GM18870 (cell line): ENCODE measurements around the gene HCN1.

Source experiments
- ATAC-seq: cut with Tn5 transposase; IDR thresholded peaks from one replicate; pipeline ENCODE4 v1.9.1; 2021; ENCODE audit warnings: moderate library complexity; ENCODE audit not compliant: unreplicated experiment

The HCN1 gene

DNA sequence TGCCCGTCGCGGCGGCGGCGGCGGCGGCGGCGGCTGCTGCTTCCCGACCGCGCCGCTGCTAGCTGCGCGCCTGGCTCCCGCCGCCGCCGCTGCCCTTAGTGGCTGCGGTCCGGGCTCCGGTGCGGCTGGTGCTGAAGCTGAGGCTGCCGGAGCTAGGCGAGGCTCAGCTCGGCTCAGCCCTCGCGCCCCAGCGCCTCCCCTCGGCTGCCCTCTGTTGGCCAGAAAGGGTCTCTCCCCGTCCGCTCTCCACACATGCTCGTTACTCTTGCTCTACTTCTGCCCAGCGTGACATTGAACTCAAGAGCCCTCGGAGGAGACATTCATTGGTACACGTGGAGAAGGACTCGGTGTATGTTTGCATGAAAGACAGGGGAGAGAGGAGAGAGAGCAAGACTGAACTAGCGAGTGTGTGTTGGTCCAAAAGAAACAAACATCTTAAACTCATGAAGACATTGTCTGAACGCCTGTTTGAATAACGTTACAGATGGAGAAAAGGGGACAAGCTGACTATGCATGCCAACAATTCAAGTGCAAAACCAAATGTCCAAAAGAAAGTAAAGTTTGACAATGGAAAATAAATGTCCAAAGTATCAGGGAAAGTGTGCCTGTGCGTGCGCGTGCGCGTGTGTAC, at the start of gene HCN1:
Gene HCN1 (minus strand): TSS at position 175 of the 631 bp plus-strand sequence.
- ATAC-seq = no peak

DNA sequence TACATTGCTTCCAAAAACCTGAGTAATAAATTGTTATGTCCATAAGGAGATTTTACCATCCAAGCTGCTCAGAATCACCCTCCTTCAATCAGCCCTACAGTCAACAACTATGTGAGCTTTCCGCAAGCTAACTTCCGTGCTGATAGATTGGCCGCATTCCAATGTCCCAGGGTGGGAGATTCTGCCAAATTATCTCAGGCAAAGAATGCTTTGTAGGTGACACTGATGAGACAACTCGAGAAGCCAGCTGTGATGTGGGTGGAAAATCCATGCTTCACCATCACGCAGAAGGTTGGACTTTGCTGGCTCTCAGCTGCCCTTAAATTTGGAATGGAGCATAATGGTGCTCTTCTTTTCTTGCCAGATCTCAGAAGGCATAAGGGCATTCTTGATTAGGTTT, 44.9 kb upstream of the HCN1 start:
- no peak for ATAC-seq

DNA sequence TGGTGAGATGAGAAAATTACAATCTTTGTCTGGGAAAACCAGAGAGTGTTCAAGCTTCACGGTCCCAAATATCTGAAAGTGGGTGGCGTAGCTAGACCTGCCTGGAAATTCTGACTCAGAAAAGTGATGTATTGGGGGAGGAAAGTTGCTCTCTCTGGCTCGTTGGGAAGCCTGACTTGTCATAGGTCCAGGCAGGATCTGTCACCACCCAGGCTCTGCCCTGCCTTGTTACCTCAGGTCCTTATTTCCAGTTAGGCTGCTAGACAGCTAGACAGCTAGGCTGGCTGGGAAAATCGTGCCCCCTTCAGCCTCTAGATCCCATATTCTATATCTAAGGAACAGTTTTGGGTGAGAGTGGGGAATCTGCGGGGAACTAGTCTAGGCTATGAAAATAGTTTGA, 41.0 kb upstream of the HCN1 start:
- no peak for ATAC-seq

DNA sequence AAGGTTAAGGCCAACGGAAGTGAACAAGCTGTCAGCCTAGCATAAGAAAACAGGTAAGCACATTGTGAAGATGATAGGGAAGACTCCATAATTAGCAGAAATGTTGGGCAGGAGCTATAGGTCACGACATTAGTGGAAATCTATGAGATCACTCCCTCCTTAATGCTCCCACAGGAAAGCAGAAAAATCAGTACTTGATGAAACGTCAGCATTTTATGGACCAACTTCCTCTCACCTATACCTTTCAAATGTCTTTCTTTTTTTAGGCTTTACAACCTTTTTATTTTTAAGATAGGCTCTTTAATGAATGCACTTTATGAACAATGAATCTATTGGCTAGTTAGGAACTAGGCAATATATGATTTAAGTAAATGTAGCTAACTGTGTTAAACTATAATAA, 29.4 kb upstream of the HCN1 start:
- no peak for ATAC-seq

DNA sequence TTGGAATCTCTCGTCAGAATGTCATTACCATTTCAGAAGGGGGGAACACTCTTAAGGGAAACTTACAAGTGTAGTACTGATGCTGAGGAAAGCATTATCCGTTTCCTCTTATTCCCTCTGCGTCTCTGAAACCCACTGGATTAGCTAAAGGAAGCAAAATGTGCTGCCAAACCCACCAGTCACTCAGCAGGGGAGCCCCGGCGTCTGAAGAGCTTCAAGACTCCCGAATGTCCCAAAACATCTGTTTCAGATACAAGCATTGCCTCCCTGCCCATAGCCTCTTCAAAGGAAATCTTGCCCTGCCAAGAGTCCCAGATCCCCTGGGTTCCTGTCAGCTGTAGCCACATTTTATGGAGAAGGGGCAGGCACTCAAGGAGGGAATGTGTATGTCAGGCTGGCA, 1.0 kb upstream of the HCN1 start:
- ATAC-seq = no peak

DNA sequence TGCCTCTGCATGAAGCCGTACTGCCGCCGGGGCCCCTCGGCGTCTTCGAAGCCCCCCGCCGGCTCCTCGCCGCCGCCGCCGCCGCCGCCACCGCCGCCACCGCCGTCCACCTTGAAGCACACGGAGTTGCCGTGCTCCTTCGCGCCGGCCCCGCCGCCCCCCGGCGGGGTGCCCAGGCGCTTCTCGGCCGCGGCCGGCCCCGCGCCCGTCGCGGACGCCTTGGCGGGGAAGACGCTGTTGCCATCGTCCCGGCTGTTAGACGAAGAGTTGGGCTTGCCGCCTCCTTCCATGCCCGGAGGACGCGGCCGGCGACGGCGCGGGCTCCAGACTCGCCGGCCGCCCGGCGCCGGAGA, 400 bp downstream of the HCN1 start:
- ATAC-seq = no peak

DNA sequence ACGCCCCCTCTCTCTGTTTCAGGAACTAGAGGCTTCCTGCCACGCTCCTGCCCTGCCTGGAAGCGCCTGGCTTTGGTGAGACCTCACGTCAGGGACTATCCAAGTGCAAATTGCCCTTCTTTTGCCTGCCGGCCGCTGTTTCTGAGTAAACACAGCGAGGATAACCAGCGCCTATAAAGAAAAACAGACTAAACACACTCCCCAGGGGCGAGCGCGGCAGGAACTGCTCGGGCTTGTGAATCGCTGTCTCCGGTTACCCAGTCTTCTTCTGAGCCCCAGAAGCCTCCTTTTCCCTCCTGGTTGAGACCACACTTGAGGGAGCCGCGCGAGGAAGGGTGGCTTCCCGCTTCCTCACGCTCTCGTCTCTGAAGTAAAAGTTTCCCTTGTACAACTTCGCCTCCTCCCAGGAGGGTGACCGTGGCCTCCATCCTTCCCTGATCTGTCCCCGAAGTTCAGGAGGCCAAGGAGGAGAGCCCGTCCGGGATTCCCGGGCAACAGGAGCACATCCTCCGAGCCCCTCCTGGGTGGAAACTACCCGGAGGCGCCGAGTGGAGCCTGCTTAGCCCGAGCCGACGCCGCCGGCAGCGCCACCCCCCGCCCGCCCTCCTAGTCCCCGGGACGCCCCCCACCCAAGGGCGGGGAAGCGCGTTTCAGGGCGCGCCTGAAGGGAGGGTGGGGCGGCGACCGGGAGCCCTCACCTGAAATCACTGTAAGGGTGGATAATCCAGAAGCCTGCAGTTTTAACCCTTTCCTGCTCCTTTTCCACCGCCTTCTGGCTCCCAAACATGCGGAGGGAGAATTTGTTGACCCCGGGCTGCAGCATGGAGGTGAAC, 993 bp downstream of the HCN1 start:
- no peak for ATAC-seq

DNA sequence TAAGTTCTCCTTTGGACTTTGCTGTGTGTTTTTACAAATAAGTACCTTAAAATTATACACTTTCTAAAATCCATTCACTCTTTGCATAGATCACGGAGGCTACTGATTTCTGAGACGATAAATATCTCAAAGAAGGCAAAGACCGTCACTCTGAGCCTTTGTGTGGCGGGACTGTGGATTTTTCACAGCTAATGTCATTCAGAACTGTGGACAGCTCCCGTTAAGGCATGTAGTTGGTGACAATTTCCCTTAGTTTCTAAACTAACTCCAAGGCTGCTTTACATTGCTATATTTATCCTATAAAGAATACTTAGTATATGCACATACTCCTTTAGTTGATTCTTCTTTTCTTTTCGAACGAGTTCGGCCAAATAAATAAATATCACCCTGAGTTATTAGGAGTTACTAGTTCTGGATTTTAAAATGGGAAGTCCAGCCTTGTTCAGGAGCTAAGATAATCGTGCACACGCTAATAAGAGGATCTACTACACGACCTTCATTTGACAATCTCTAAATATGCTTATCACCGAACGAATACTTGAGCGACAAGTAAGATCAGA, 1.8 kb downstream of the HCN1 start:
- ATAC-seq = no peak

DNA sequence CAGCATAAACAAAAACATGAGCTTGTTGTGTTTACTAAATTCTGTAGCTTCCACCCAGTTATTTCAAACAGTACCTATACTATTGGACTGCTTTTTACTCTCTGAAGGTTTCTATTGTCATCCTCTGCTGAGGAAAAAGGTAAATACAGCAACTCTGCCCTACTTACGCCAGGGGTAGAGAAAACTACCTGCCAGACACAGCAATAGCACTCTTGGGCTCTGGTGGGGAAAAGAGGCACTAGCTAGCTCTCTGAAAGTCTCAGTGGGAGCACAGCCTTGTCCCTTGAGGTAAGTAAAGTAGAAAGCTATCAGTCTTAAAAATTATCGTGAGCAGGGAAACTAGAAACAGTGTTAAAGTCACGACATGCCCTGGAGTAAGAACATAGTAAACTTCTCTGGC, 3.7 kb downstream of the HCN1 start:
- no peak for ATAC-seq

DNA sequence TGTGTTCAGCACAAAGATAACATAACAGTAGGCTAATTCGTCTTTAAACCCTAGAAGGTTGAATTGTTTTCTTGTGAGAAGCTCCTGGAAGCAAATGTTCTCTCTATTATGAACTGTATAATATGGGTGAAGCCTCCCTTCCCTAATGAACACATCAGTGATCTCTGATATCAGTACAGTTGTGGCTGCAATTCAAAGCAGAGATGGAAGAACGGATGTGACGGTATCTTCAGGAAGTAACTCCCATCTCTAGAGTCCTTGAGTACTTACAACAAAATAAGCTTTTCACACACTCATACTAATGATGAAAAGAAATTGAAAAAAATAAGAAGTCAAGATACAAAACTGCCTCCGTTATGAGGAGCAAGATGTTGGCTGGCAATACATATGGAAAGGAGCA, 4.5 kb downstream of the HCN1 start:
- no peak for ATAC-seq

DNA sequence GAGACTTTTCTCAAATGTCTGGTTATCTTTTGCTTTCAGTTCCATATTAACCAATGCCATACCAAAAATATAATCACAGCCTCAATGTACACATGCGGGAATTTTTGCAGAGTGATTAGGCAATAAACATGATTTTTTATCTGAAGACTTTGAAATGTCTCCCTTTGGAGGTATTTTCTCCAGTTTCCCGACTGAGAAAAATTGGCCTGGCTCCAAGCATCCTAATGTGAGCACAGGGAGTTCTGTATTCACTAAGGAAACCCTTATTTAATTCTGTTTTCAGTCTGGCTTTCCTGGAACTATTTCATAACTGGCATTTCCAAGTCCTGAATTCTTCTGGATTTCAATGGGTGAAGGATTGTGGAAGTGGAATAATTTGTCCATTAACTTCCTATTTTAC, 8.5 kb downstream of the HCN1 start:
- ATAC-seq = no peak

DNA sequence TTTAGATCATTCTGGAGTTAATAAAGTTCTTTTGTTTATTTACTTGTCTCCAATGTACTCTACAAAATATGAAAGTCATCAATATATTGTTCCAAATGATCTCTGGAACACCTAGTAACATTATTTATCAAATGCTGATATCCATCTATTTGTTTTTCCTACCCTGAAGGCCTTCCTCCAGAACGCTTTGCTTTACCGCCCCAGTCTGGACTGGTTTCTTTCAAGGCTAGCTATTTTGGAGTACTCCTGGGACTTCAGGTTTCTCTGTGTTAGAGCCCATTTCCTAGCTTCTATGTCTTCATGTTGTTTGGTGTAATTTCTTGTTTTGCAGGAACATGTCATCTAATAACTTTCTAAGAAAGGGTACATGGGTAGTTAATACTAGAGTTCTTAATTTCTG, 9.6 kb downstream of the HCN1 start:
- no peak for ATAC-seq

DNA sequence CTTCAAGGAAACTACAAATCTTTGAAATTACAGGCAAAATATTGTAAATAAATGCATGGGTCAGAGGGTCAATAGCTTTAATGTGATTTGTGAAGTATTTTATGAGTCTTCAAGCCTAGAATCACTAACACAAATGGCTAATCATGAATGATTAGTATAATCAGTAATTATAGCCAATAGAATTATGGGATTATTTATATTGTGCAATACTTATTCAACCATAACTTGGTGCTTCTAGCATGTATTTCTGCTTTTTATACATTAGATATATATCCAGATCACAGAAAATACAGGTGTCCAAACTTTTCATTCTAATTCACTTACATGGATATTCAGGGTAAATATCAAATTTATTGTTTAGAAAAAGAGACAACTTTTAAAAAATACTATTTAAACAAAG, 12.1 kb downstream of the HCN1 start:
- no peak for ATAC-seq

DNA sequence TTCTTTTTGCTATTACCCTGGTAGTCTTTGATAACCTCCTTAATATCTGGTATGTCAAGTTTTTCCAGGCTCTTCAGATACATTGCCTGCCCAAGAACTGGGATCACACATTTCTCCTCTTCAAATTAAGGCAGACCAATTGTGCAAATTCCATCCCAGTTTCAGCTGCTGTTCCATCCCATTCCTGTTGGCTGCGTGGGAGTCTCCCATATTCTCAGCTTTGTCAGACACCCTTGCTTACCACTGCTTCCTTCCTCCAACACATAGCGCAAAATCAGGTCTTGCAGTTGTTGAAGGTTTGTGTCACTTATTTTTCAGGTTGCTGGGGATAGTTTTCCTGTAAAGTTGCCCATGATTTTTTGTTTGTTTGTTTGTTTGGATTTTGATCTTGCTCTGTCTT, 15.2 kb downstream of the HCN1 start:
- ATAC-seq = no peak

DNA sequence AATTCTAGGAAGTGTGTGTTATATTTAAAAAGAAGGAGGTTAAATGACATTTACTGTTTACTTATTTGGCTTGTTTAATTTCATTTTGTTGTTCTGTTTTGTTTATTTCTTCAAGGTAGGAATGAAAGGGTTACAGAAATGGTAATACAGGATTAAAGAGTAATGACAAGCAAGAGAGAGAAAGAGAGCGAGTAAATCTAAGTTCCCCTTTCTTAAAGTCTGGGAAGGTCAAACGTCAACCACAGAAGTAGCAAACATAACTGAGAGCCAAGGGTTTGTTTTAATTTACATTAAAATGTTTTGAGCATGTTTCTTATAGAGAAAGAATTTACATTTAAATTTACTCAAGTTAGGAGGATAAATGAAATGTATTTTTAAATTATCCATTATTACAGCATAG, 18.7 kb downstream of the HCN1 start:
- ATAC-seq = no peak

DNA sequence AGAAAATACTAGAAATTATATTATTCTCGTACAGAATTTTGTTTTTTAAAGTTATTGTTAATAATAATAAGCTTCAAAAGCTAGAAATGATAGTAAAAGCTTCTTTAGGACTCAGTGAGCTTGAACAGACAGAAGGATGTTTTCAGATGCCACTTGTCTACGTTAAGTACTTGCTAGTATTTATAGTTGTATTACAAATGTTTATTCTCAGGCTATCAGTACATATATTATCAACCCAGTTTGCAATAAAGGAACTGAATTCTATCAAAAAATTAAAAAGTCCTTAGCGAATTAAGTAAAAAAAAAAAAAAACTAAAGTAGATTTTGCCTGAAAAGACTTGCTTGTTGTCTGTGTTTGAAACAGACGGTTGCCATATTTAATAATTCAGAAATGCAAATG, 23.9 kb downstream of the HCN1 start:
- ATAC-seq = no peak

DNA sequence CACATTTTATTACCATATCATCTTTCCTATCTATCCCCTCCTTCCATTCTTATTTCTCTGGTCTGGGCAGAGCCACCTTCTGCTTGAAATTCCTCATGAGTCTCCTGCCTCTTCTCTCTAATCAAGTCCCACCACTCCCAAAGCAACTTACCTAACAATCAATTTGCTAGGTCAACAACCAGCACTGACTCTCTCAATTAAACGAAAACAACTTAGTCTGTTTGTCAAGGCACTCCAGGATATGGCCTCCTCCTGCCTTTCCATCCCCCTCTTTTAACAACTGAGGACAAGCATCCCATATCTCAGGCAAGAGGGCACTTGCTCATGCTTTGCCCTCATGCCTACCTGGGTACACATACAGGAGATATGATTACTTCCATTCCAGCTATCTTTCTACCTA, 47.4 kb downstream of the HCN1 start:
- no peak for ATAC-seq

DNA sequence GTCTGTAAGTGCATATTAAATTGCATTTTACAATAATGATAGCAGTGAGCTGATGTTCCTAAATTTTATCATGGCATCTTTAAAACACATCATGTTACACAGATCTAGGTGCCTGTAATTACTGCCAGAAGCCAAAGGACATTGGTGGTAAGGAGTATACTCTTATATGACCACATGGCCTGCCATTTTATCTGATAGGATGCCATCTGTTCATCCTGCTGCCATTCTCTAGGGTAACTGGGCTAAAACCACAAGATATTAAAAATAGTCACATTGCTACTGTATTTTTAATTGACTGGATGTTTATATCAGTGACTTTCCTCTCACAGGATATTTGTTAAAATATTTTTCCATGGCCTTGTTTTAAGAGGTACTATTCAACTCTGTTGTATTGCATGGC, 53.1 kb downstream of the HCN1 start:
- ATAC-seq = no peak

DNA sequence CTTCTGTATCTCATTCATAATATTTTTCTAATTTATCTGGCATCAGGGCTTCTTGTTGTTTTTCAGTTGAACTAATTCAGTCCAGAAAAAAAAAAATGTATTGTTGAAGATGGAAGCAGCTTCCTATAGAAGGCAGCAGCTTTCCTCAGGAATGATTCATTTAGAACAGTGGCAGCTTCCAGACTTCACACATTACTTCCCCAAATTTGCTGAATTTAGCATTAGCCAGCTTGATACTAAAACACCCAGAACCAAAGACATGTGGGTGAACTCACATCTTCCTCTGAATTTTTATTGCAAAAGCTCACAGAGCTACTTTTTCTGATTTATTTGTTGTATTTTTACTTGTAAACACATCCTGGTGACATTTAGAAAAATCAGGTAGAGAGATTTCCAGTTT, 53.8 kb downstream of the HCN1 start:
- ATAC-seq = no peak

DNA sequence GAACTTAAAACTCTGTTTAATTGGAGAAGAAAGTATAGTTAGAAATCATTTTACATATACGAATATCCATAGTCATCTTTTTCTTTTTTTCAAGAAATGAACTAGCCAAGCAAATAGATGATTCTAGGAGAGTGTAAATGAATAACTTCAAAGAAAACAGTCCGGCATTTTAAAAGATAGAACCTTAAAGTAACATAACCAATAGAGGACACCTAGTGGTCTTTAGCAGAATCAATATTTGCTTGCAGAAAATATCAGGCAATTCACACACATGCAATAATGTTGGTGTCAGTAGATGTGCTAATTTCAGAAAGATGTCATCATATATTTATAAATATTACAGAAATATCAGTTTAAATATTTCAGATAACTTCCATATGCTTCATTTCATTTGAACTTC, 57.1 kb downstream of the HCN1 start:
- no peak for ATAC-seq

DNA sequence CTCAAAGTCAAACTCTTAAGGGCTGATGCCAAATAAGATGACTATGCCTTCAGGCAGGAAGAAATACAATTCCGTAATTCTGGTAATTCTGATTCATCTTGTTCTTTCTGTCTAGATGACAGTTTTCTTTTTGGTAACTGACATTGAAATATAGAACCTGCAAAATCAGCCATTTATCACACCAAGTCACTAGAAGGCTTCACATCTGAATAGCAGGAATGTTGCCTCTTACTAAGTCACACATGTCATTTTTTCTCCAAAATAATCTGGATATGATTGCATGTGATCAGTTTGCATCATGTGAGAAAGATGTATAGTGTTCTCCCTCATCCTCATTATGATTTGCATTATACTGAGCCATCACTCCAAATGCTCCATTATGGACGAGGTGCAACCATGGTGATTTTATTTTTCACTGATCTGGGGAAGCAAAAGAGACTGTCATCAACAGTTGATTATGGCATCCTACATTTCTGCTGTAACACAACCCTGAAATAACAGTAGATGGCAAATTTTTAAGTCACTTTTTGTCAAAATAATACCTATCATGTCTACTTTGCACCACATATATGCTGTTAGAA, 69.0 kb downstream of the HCN1 start:
- ATAC-seq = no peak

DNA sequence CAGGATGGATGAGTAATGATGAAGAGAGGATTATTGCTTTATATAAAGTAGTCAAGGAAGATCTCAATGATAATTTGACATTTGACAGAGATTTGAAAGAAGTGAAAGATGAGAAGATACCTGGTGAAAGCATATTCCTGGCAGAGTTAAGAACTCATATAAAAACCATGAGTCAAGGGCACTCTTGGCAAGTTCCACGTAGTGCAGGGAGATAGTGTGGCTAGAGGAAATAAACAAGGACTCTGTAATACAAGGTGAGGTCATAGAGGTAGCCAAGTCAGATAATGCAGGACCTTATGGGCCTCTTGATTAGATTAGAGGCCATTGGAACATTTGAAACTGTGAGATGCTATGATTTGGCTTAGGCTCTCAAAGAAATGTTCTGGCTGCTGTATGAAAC, 72.3 kb downstream of the HCN1 start:
- ATAC-seq = no peak
